ENCODE results near the gene PRSS57. TPM values are rescaled to one million over a fixed set of nuclear protein-coding genes. Genes with fewer than 3 reads are reported as not detected.
"Not testable (repeated sequence)": the region's sequence is repeated elsewhere in the genome, so short reads cannot be mapped to it uniquely, and the experiment has no call there.

Gene PRSS57
- total RNA-seq, 2 donors from 2014 or later: not detected

DNA sequence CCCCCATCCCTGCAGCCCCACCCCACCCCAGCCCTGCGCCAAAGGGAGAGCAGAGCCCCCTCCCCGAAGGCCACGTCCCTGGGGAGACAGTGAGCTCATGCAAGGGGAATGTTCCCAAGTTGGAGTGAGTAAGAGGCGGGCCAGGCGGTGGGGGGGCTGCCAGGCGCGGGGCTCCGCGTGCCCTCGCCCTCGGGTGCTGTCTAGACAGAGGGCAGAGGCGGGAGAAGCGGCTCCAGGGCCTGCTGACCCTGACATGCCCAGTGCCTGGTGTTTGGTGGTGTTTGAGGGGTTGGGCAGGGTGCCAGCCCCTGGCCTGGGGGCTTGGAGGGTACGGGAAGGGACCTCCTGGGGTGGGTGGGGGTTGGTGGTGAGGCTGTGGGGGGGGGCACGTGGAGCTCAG is 18.1 kb downstream of the PRSS57 start:
- H3K4me1 ChIP-seq (ENCODE audit: control insufficient read depth in 1 of 2, low read depth in 2 of 2): peaks cover 14 to 23% of the 10 kb centered on the region in 2 donors
- no peaks in the 10 kb centered on the region for H3K9me3 ChIP-seq
- peak overlapping the region; percentile 96 to 99 for H3K27ac ChIP-seq
- TF ChIP-seq, protein P1, sequence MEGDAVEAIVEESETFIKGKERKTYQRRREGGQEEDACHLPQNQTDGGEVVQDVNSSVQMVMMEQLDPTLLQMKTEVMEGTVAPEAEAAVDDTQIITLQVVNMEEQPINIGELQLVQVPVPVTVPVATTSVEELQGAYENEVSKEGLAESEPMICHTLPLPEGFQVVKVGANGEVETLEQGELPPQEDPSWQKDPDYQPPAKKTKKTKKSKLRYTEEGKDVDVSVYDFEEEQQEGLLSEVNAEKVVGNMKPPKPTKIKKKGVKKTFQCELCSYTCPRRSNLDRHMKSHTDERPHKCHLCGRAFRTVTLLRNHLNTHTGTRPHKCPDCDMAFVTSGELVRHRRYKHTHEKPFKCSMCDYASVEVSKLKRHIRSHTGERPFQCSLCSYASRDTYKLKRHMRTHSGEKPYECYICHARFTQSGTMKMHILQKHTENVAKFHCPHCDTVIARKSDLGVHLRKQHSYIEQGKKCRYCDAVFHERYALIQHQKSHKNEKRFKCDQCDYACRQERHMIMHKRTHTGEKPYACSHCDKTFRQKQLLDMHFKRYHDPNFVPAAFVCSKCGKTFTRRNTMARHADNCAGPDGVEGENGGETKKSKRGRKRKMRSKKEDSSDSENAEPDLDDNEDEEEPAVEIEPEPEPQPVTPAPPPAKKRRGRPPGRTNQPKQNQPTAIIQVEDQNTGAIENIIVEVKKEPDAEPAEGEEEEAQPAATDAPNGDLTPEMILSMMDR (IDR thresholded peaks at IDR 0.05): no peak
- peak overlapping the region; percentile 97 for H3K4me3 ChIP-seq
- ATAC-seq (ENCODE audit: insufficient number of reproducible peaks, low FRiP score, low read depth) (peak; percentile 31), DNase-seq (ENCODE audit: low spot score) (peak; percentile 72)
- peaks cover 6% of the 10 kb centered on the region for H3K36me3 ChIP-seq
- no peaks in the 10 kb centered on the region for H3K27me3 ChIP-seq (replicated peaks; ENCODE audit: insufficient read depth)

GRCh38 chr19:676339-677105 is 18.7 kb downstream of the PRSS57 start, which contains the start of gene FSTL3:
Gene FSTL3 (plus strand): TSS chr19:676392. CDS start chr19:676424, 32 bp downstream.
- peak within 1 kb of the TSS; percentile 97 for H3K4me3 ChIP-seq
- no peaks in the 10 kb centered on the region for H3K9me3 ChIP-seq
- no peaks in the 10 kb centered on the region for H3K27me3 ChIP-seq (replicated peaks; ENCODE audit: insufficient read depth)
- no peak for DNase-seq (ENCODE audit: low spot score)
- peaks cover 3% of the 10 kb centered on the region for H3K36me3 ChIP-seq
- peaks cover 14 to 23% of the 10 kb centered on the region in 2 donors for H3K4me1 ChIP-seq (ENCODE audit: control insufficient read depth in 1 of 2, low read depth in 2 of 2)
- no peak for ATAC-seq (ENCODE audit: insufficient number of reproducible peaks, low FRiP score, low read depth)
- TF ChIP-seq, protein P1 (IDR thresholded peaks at IDR 0.05): no peak
- peak within 1 kb of the TSS; percentile 96 to 99 for H3K27ac ChIP-seq

- TF ChIP-seq, protein P1 (IDR thresholded peaks at IDR 0.05): no peak
- Histone ChIP-seq H3K27ac (peak overlapping the region; percentile 96 to 99), H3K4me1 (ENCODE audit: control insufficient read depth in 1 of 2, low read depth in 2 of 2) (peaks cover 14 to 23% of the 10 kb centered on the region in 2 donors), H3K9me3 (no peaks in the 10 kb centered on the region), H3K4me3 (peak overlapping the region; percentile 97), H3K36me3 (no peaks in the 10 kb centered on the region), H3K27me3 (replicated peaks; ENCODE audit: insufficient read depth) (no peaks in the 10 kb centered on the region)
- ATAC-seq (ENCODE audit: insufficient number of reproducible peaks, low FRiP score, low read depth) (no peak), DNase-seq (ENCODE audit: low spot score) (no peak)
Observed at GRCh38 chr19:676007-676338, 19.3 kb downstream of the PRSS57 start.

GRCh38 chr19:674282-675151 is 20.7 kb downstream of the PRSS57 start:
- DNase-seq (ENCODE audit: low spot score) (no peak), ATAC-seq (ENCODE audit: insufficient number of reproducible peaks, low FRiP score, low read depth) (no peak)
- Histone ChIP-seq H3K27ac (no peak overlapping the region), H3K4me3 (no peak overlapping the region), H3K27me3 (replicated peaks; ENCODE audit: insufficient read depth) (no peaks in the 10 kb centered on the region), H3K4me1 (ENCODE audit: control insufficient read depth in 1 of 2, low read depth in 2 of 2) (peaks cover 14 to 21% of the 10 kb centered on the region in 2 donors), H3K9me3 (no peaks in the 10 kb centered on the region), H3K36me3 (no peaks in the 10 kb centered on the region)
- TF ChIP-seq, protein P1 (IDR thresholded peaks at IDR 0.05): no peak

GRCh38 chr19:670609-671075 is 24.6 kb downstream of the PRSS57 start:
- H3K27ac ChIP-seq: no peak overlapping the region
- H3K4me3 ChIP-seq: no peak overlapping the region
- DNase-seq (ENCODE audit: low spot score) (no peak), ATAC-seq (ENCODE audit: insufficient number of reproducible peaks, low FRiP score, low read depth) (no peak)
- no peaks in the 10 kb centered on the region for H3K4me1 ChIP-seq (ENCODE audit: control insufficient read depth in 1 of 2, low read depth in 2 of 2)
- H3K36me3 ChIP-seq: no peaks in the 10 kb centered on the region
- H3K27me3 ChIP-seq (replicated peaks; ENCODE audit: insufficient read depth): no peaks in the 10 kb centered on the region
- TF ChIP-seq, protein P1 (IDR thresholded peaks at IDR 0.05): no peak
- no peaks in the 10 kb centered on the region for H3K9me3 ChIP-seq

DNA sequence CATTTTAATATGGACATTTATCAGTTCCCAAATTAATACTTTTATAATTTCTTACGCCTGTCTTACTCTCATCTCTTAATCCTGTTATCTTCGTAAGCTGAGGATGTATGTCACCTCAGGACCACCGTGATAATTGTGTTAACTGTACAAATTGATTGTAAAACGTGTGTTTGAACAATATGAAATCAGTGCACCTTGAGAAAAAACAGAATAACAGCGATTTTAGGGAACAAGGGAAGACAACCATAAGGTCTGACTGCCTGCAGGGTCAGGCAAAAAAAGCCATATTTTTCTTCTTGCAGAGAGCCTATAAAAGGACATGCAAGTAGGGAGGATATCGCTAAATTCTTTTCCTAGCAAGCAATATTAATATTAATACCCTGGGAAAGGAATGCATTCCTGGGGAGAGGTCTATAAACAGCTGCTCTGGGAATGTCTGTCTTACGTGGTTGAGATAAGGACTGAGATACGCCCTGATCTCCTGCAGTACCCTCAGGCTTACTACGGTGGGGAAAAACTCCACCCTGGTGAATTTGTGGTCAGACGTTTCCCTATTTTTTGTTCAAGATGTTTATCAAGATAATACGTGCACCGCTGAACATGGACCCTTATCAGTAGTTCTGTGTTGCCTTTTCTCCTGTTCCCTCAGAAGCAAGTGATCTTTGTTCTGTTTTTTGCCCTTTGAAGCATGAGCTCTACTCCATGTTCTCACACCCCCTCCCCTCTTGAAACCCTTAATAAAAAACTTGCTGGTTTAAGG is 26.4 kb downstream of the PRSS57 start:
- H3K36me3 ChIP-seq; H3K27me3 ChIP-seq (replicated peaks; ENCODE audit: insufficient read depth); H3K27ac ChIP-seq; DNase-seq (ENCODE audit: low spot score); ATAC-seq (ENCODE audit: insufficient number of reproducible peaks, low FRiP score, low read depth); H3K4me3 ChIP-seq; H3K9me3 ChIP-seq: not testable (repeated sequence)
- H3K4me1 ChIP-seq (ENCODE audit: control insufficient read depth in 1 of 2, low read depth in 2 of 2): peaks cover 0 to 14% of the 10 kb centered on the region in 2 donors

All from thoracic aorta (tissue), 2 donors.